GM19099 (cell line): ENCODE data around the gene ABCG5.

Experiments used
- POLR2A ChIP-seq: IDR thresholded peaks from 3 replicates; pipeline ENCODE4 v1.6.1; 2011; ENCODE audit warnings: low read depth; ENCODE audit not compliant: insufficient read length; ENCODE audit errors: extremely low read depth

Gene ABCG5

DNA sequence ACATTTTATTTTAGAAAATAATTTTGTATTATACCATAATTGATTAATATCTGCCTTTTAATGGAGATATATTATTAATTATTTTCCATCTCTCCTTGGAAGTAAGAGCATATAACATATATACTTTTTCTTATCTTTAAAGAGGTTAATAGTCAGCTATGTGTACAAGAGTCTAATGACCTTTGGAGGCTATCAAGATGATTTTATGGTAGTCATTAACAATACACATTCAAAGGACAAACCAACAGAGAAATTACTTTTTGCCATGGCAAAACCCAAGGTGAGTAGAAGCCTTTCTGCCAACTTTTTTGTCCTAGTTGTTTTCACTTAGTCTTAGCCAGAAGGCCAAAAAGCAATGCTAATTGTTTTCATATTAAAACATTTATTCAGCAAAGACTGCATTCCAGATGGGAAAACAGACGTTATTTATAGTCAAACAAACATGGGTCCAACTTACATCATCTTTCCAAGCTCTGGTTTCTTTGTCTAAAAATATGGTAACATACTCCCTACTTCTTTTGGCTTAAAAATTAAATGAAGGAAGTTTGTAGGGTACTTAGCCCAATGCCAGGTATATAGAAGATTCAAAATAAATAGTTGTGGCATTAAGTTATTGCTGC is 74.4 kb downstream of the ABCG5 start:
- TF ChIP-seq POLR2A, result no peak

DNA sequence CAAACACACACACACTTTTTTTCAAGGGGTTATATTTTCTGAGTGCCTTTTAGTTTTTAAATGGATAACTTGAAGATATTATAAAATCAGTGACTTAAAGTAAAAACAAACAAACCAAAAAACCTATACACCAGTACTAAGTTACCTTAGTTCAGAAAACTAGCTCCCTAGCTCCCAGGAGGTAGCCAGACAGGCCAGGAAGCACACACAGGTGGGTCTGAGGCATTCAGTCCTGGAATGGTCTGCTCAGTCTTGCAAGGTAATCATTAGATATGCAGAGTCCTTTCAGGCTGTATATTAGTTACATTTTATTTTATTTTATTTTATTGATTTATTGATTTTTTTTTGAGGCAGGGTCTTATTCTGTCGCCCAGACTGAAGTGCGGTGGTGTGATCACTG is 75.5 kb downstream of the ABCG5 start:
- TF ChIP-seq POLR2A, result no peak
